HepG2 (cell line): Measurements from ENCODE around the gene DSCAM. TPM values are rescaled to one million over a fixed set of nuclear protein-coding genes. Genes with fewer than 3 reads are reported as not detected.

ENCODE experiments used
- HNRNPL ChIP-seq: fragments of 200-400 bp; formaldehyde crosslinking; IDR thresholded peaks from 2 replicates; pipeline ENCODE4 v1.6.1; 2017; ENCODE audit warnings: mild to moderate bottlenecking, low read depth, low read length
- KAT2B ChIP-seq: fragments of 150-350 bp; IDR thresholded peaks from 2 replicates; pipeline ENCODE4 v1.6.1; 2014; ENCODE audit warnings: low read depth, low read length, borderline replicate concordance
- ZBTB40 ChIP-seq, 2 experiments: fragments of 450-650 bp in 1 of 2; sonication (generic) in 1 of 2; formaldehyde crosslinking in 1 of 2; IDR thresholded peaks; 2 replicates each; pipeline versions ENCODE4 v1.6.1 to v1.8.0; 2016 to 2022; ENCODE audit warnings: antibody characterized with exemption in 1 of 2, mild to moderate bottlenecking in 1 of 2, missing genetic modification reagents in 1 of 2
- ZNF30 ChIP-seq: sonication (generic); formaldehyde crosslinking; IDR thresholded peaks from 2 replicates; pipeline ENCODE4 v1.5.0; 2020; ENCODE audit warnings: mild to moderate bottlenecking, missing genetic modification reagents
- ZNF383 ChIP-seq: sonication (generic); formaldehyde crosslinking; IDR thresholded peaks from 2 replicates; pipeline ENCODE4 v1.4.0; 2020; ENCODE audit warnings: missing genetic modification reagents, mild to moderate bottlenecking, borderline replicate concordance
- polyA plus RNA-seq, 8 experiments: library from polyadenylated mRNA; depleted of rRNA in 3 of 8; stranded (reverse) in 7 of 8; unstranded in 1 of 8; fragments of >200 nt; fragmentation: Illumina TruSeq in 4 of 8; extraction: Trizol in 4 of 8; gene quantifications; 2 replicates each; pipeline versions ENCODE4 v1.2.1 to v1.2.3, GENCODE V29; 2011 to 2016; ENCODE audit warnings: low read depth in 4 of 8, missing spikeins in 1 of 8, mixed read lengths in 1 of 8; ENCODE audit not compliant: insufficient read depth in 1 of 8
- total RNA-seq, 5 experiments: library from RNA; depleted of rRNA; stranded (reverse); fragments of >200 nt; fragmentation: Illumina TruSeq; extraction: Trizol; gene quantifications; 2 replicates each; pipeline ENCODE4 v1.2.3, GENCODE V29; 2016; ENCODE audit warnings: low read depth in 1 of 5
- TF ChIP-seq, protein P1 (sequence below): sonication (generic); formaldehyde crosslinking; conservative IDR thresholded peaks from 2 replicates; pipeline ENCODE4 v1.8.0; 2022; ENCODE audit warnings: low read depth, missing genetic modification reagents

The DSCAM gene
- total and polyA plus RNA-seq, 2 of the 13 experiments (the other 11 are each of a cell fraction or from before 2014, with no cell fraction given), result not detected

- TF ChIP-seq ZBTB40 (IDR thresholded peaks at IDR 0.05), result no peak
- no peak for TF ChIP-seq ZBTB40 (CRISPR knock-in tag; IDR thresholded peaks at IDR 0.05)
- TF ChIP-seq, protein P1, sequence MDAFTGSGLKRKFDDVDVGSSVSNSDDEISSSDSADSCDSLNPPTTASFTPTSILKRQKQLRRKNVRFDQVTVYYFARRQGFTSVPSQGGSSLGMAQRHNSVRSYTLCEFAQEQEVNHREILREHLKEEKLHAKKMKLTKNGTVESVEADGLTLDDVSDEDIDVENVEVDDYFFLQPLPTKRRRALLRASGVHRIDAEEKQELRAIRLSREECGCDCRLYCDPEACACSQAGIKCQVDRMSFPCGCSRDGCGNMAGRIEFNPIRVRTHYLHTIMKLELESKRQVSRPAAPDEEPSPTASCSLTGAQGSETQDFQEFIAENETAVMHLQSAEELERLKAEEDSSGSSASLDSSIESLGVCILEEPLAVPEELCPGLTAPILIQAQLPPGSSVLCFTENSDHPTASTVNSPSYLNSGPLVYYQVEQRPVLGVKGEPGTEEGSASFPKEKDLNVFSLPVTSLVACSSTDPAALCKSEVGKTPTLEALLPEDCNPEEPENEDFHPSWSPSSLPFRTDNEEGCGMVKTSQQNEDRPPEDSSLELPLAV (CRISPR knock-in tag), result no peak
- TF ChIP-seq KAT2B, result no peak
- no peak for TF ChIP-seq HNRNPL
- no peak for TF ChIP-seq ZNF383 (CRISPR knock-in tag)
- no peak for TF ChIP-seq ZNF30 (CRISPR knock-in tag)
These were observed 496.0 kb downstream of the DSCAM start (continued) for GRCh38 chr21:40351006-40351405.
